ENCODE results near the gene RELT.

The RELT gene

DNA sequence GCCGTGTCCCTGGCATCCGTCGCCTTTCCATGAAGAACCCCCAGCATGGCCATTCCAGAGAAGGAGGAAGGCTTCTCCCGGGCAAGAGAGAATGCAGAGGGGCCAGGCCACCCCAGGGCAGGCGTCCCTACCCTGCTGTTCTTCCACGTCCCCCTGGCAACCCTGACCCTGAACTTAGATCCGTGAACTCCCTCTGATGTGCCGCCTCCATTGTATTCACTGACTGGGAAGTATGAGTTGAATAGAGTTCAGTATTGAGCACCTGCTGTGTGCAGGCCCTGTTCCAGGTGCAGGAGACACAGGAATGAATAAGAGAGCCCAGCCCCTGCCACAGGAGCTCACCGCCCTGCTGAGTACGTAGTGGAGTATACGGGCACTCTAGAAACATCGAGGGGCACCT lies 29.1 kb upstream of the RELT start:
- DNase-seq (ENCODE audit: low read depth in 1 of 2, low spot score in 1 of 2) = no peak

DNA sequence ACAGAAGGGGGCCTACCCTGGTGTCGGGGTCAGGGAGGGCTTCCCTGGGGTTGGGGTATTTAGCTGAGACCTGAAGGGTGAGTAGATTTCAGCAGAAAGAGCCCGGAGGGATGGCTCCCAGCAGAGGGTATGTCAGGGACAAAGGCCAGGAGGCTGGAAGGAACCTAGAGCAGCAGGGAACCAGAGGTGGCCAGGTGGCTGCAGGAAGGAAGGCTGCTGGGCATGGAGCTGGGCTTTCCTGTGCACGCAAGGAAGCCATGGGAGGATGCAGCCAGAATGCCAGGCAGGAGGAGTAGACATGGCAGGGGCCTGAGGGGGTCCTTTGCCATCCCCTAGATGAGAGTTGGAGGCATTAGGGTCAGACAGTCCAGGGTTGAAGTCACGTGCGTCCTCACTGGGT lies 27.4 kb upstream of the RELT start:
- no peak for DNase-seq (ENCODE audit: low read depth in 1 of 2, low spot score in 1 of 2)

DNA sequence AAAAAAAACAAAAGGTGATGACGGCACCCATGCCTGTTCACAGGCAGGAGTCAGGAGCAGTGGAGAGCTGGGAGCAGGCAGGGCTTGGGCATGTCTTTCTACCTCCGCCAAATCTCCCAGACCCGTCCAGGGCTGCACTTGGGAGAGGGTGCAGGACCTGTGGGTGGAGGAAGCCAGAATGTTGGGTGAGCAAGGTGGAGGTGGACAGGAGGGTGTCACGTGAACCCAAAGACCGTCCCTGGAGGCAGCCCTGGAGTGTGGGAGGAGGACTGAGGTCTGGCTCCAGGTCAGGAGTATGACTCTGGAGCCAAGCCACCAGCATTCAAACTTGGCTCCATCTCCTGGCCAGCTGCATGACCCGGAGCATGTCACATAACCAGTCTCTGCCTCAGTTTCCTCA lies 26.6 kb upstream of the RELT start:
- no peak for DNase-seq (ENCODE audit: low read depth in 1 of 2, low spot score in 1 of 2)

DNA sequence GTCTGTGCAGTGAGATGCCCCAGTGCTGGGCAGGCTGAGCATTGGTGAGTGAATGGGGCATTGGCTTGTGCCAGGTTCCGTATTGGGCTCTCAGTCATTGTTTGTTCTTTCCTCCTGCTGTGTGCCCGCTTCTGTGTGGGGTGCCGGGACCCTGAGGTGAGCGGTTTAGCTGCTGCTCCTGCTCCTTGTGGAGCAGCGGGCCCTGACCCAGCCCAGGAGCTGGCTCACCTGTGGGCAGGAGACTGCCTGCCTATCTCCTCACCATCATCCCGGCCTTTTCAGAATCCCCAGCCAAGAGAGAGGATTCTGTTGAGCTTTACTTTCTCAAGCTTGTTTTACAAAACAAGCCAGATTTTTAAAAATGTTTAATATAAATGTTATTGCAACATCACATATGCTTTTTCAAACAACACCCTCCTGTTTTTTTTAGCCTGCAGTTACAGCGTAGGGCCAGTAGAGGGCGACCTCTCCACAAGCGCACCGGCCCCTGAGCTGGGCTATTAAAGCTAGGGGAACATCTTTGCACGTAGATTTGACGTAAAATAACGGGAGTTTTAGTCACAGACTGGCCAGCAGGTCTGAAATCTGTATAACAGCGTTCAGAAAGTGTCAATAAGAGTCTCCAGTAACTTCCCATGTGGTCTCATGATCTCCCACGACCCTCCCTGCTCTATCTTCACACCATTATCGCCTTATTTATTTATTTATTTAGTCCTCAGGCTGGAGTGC lies 25.1 kb upstream of the RELT start:
- peak; percentile 21 to 30 for DNase-seq (ENCODE audit: low read depth in 1 of 2, low spot score in 1 of 2)

DNA sequence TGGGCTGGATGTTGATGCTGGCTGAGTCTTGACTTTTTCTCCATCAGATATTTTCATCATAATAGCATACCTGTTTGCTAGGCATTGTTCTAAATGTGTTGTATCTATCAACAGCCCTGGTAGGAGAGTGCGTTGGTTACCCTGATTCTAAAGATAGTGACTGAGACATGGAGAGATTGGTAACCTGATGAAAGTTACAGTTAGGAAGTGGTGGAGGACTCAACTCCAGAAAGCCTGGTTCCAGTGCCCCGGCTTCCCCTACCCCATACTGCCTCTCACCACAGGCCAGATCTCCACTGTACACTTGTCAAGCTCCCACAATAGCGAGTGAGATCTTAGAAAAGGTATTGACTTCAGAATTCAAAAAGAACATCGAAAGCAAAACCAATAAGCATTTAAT lies 22.8 kb upstream of the RELT start:
- DNase-seq (ENCODE audit: low read depth in 1 of 2, low spot score in 1 of 2) = no peak

DNA sequence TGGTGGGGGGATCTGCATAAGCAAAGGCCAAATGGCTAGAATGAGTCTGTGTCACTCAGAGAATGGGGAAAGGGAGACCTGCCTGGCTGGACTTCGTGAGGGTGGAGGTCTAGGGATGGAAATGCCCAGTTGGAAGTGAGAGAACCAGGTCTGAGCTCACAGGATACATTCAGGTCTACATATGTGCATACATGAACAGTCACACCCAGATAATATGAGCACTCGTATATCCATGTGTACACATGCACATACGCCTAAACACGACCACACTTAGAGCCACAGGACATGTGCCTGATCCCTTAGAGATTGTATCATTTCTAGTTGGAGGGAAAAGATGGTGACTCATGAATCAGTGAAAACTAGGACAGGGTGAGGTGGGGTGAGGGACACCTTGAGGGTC lies 21.1 kb upstream of the RELT start:
- no peak for DNase-seq (ENCODE audit: low read depth in 1 of 2, low spot score in 1 of 2)

DNA sequence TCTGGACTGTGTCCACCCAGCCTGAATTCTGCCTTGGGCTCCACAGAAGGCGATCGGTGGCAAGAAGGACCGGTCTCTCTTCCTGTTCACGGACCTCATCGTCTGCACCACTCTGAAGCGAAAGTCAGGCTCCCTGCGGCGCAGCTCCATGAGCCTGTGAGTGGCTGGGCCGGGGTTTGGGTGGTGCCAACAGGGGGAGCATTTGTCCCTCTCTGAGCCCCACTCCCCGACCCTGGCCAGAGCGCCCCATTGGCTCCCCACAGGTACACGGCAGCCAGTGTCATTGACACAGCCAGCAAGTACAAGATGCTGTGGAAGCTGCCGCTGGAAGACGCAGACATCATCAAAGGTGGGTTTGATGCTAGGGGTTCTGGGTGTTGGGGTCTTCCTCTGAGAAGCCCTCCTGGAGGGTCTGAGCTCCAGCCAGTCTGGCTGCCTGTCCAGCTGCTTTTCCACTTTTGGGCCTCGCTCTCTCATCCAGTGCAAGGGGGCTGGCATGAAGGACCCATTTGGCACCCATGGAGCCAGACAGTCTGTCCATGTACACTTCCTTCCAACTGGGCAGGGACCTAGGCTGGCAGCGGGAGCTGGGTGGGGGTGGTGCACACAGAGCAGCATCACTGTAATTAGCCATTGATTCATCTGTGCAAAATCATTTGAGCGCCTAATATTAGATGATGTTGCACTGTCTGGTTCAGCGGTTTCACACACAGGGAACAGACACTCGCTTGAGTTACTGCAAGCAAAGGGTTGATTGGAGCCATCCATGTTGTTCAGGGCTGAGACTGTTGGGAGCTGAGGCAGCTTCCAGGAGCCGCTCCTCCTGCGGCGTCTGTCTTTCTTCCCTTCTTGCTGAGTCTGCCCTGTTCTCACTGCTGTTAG lies 19.0 kb upstream of the RELT start:
- DNase-seq (ENCODE audit: low read depth in 1 of 2, low spot score in 1 of 2) = no peak

DNA sequence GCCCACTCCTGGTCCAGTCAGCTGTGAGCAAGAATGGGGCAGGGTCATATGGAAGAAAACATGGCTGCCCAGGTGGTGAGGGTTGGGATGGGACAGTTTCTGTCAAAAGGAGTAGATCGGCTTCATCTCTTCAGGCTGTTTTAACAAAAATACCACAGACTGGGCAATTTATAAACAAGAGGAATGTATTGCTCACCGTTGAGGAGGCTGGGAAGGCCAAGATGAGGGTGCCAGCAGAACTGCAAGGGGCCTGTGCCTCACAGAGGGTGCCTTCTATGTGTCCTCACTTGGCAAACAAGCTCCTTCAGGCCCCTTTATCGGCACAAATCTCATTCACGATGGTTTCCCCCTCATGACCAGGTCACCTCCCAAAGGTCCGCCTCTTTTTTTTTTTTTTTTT lies 18.1 kb upstream of the RELT start:
- no peak for DNase-seq (ENCODE audit: low read depth in 1 of 2, low spot score in 1 of 2)

DNA sequence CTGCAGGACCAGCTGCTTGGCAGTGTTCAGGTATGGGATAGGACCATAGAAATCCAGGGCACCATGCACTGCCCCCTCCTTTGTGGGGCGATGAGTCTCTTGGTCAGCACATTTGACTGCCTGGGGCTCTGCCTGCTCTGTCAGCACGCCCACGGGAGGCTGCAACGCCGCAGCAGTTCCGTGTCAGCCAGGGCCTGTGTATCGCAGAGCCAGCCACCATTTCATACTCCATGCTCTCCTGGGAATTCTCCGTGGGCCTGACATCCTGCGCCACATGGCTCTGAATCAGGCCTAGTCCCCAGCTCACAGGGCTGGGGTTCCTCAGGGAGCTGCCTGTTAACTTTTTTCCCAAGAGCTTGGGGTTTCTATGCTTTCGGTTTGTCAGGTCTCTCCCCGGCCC lies 16.9 kb upstream of the RELT start:
- DNase-seq (ENCODE audit: low read depth in 1 of 2, low spot score in 1 of 2) = no peak

DNA sequence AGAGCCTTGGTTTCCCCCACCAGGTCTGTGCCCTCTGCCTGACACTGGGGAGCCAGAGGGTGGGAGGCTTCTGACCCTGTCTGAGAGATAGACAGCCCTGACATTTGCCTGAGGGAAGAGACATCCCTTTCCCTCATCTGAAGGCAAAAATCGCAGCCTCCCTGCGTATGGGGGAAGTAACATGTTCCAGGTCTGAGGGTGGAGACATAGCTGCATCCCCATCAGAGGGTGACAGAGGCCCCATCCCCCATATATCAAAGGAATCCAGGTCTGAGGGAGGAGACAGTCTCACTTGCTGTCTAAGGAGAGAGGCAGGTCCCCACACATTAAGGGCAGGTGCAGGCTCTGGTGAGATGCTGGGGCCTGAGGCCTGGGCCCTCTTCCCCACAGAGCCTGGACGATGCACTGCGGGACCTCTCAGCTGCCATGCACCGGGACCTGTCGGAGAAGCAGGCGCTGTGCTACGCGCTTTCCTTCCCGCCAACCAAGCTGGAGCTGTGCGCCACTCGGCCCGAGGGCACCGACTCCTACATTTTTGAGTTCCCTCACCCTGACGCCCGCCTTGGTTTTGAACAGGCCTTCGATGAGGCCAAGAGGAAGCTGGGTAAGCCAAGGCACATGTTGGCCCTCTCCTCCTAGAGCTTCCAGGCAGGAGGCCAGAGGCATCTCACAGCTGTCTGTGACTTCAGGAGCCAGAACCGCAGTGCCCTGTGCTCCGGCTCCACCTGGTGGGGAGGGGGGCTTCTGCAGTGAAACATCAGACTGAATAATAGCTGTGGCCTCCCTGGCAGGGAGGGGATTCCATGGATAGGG lies 16.1 kb upstream of the RELT start:
- DNase-seq (ENCODE audit: low read depth in 1 of 2, low spot score in 1 of 2) = no peak

DNA sequence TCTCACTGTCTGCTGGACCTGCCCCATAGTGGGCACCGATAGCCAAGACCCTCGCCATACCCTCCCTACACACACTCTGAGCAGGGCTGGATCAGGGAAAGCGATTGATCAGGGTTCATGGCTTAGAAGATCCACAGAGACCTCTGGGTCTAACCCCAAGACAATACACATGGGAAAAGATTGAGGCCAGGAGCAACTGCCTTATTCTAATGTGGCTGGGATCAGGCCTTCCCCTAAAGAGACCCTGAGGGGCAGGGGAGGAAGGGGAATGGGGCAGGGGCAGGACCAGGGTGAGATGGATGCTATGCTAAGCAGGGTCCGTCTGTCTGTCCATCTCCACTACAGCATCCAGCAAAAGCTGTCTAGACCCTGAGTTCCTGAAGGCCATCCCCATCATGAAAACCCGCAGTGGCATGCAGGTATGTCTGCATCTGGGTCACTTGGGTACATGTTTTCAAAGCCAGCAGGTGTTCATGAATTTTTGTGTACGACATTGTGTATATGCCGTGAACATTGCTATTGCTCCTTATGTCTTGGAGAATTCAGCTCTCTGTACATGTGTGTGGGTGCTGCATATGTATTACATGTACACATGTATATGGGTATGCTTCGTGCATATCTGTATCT lies 15.3 kb upstream of the RELT start:
- no peak for DNase-seq (ENCODE audit: low read depth in 1 of 2, low spot score in 1 of 2)

DNA sequence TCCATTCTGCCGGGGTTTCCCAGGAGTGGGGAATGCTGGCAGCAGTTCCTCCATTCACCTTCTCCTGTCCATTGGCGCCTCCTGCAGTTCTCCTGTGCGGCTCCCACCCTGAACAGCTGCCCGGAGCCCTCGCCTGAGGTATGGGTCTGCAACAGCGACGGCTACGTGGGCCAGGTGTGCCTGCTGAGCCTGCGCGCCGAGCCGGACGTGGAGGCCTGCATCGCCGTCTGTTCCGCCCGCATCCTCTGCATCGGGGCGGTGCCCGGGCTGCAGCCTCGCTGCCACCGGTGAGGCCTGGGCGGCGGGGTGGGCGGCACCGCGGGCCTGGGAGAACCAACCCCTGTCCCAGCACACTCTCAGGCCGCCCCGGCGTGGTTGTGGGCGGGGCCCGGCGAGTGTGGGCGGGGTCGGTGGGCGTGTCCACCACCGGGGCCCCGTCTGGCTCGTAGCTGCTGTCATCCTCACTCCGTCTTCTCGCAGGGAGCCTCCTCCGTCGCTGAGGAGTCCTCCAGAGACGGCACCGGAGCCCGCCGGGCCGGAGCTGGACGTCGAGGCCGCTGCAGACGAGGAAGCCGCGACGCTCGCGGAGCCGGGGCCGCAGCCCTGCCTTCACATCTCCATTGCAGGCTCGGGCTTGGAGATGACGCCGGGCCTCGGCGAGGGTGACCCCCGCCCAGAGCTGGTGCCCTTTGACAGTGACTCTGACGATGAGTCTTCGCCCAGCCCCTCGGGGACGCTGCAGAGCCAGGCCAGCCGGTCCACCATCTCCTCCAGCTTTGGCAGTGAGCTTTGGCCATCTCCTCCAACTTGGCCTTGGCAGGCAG lies 14.0 kb upstream of the RELT start:
- DNase-seq (ENCODE audit: low read depth in 1 of 2, low spot score in 1 of 2) = no peak

DNA sequence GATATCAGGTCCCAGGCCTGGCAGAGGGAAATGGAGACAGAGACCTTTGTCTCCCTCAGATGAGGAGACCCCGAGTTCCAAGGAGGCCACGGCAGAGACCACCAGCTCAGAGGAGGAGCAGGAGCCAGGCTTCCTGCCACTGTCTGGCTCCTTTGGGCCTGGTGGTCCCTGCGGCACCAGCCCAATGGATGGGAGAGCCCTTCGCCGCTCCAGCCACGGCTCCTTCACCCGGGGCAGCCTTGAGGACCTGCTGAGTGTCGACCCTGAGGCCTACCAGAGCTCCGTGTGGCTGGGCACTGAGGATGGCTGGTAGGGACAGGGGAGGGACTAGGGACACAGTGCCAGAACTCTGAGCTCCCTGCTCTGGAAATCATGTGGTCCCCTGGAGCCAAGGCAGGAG lies 13.1 kb upstream of the RELT start:
- no peak for DNase-seq (ENCODE audit: low read depth in 1 of 2, low spot score in 1 of 2)

DNA sequence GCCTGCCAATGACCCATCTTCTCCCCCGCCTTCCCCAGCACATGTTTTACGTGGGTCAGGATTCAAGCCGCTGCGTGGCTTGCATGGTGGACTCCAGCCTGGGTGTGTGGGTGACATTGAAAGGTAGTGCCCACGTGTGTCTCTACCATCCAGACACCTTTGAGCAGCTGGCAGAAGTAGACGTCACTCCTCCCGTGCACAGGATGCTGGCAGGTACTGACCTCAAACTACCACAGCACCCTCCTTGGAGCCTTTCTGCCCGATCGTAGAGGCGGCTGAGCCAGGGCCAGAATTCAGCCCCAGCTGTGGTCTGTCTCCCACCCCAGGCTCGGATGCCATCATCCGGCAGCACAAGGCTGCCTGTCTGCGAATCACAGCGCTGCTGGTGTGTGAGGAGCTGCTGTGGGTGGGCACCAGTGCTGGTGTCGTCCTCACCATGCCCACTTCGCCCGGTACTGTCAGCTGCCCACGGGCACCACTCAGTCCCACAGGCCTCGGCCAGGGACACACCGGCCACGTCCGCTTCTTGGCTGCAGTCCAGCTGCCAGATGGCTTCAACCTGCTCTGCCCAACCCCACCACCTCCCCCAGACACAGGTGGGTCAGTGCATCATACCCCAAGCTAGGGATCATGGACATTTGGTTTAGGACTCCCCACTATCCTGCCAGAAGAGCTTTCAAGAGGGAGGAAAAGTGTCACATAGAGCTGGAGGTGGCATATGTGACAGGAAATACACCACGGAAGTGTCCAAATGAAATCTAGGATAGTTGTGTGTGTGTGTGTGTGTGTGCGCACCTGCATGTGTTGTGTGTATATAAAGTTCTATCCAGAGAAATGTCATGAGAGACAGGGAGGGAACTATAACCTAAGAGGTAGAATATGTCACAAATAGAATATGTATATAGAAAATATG lies 10.6 kb upstream of the RELT start:
- DNase-seq (ENCODE audit: low read depth in 1 of 2, low spot score in 1 of 2) = no peak

DNA sequence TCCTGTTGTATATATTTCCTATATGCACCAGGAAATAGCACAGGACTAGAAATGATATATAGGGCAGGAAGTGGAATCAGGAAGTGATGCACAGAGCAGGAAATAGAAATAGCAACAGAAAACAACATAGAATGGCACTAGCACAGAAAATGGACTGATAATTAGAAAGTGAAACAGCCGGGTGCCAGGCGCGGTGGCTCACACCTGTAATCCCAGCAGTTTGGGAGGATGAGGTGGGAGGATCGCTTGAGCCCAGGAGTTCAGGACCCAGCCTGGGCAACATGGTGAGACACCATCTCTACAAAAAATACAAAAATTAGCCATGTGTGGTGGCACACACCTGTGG lies 10.0 kb upstream of the RELT start:
- DNase-seq (ENCODE audit: low read depth in 1 of 2, low spot score in 1 of 2) = no peak

DNA sequence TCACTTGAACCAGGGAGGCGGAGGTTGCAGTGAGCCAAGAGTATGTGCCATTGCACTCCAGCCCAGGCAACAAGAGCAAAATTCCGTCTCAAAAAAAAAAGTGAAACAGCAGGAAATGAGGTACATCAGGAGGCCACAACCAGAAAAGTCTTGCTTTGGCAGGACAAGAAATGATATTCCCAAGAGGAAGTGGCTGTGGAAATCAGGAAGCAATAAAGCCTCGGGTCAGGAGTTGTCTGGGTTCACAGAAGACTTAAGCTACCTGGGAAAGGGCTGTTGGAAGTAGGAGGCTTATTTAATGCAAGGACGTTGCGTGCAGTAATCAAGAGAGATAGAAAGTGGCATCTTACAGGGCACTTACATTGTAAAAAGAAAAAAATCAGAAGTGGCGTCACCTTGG lies 9.2 kb upstream of the RELT start:
- DNase-seq (ENCODE audit: low read depth in 1 of 2, low spot score in 1 of 2) = no peak

DNA sequence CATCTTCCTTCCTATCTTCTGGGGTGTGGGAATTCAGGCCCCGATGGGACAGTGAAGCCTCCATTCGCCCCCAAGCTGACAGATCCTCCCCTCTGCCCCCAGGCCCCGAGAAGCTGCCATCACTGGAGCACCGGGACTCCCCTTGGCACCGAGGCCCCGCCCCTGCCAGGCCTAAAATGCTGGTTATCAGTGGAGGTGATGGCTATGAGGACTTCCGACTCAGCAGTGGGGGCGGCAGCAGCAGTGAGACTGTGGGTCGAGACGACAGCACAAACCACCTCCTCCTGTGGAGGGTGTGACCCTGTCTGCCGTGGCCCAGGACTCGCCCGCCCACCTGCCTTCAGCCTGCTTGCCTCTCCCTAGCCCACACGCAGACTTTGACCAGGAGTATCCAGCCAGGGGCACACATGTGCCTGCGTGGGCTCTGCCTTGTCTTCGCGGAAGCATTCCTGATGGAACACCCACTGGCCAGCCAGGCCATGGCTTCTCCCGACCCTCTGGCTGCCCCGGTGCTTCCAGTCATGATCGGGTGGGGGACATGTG lies 8.6 kb upstream of the RELT start:
- no peak for DNase-seq (ENCODE audit: low read depth in 1 of 2, low spot score in 1 of 2)

DNA sequence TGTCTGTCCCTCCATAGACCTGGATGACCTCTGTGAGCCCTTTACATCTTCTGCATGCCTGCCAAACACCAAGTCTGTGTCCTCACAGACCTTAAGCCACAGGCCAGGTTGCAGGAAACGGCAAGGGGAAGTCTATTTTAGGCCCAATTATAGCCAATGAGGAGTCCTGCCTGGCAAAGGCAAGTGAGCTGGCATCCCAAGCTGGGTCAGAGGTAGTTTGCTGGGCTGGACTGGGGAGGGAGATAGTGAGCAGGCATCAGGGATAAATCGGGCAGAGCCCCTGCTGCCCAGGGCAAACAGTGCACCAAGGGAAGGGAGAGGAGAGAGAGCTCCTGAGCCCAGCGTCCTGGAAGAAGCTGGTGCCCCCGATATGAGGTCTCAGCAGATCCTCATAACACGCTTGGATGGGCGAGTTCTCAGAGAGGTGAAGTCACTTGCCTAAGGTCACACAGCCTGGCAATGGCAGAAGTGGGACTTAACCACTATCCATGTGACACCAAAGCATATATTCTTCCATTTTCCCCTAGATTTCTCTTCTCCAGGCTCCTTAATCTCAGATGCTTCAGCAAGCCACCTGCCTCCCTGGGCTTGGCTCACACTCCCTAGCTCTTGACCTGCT lies 3.7 kb upstream of the RELT start:
- no peak for DNase-seq (ENCODE audit: low read depth in 1 of 2, low spot score in 1 of 2)

DNA sequence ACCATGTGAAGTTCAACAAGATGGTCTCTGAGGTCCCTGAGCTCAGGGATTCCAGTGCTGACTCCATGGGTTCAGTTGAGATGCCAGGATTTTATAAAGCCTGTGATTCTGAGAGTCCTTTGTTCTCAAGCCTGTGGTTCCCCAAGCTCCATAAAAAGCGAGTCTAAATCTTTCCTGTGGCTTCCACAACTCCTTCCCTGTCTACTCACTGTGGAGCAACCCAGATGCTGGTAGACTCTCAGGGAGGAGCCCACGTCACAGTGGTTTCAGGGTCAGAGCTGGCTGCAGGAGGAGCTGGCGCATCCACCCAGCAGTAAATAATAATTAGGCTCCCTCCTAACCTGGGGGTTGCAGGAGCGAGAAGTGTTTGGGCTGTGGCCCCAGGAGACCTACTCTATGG lies 2.0 kb upstream of the RELT start:
- DNase-seq (ENCODE audit: low read depth in 1 of 2, low spot score in 1 of 2) = no peak

Data from activated T-helper 1 cell treated with anti-CD3 and anti-CD28 coated beads, Interleukin-2, amount 50 U/mL, for 16 hours (primary cell).